ENCODE data around the gene PDE4D.

GRCh38 chr5:59062986-59063683, 830.4 kb downstream of the PDE4D start:
- TF ChIP-seq CTCF (IDR thresholded peaks at IDR 0.05; ENCODE audit: insufficient read depth, low read length) (no peak), POLR2AphosphoS5 (IDR thresholded peaks at IDR 0.05; ENCODE audit: low read depth) (no peak), GABPA (IDR thresholded peaks at IDR 0.05; ENCODE audit: low read depth) (no peak), REST (IDR thresholded peaks at IDR 0.05; ENCODE audit: insufficient replicate concordance, low read depth) (no peak), SPI1 (IDR thresholded peaks at IDR 0.05; ENCODE audit: borderline replicate concordance, low read depth) (no peak)
